Raji (cell line): ENCODE measurements around the gene FAAH.

ENCODE experiments used
- POLR2A ChIP-seq: IDR thresholded peaks from 2 replicates; pipeline ENCODE4 v1.6.1; 2011; ENCODE audit warnings: low read depth, low read length, control low read depth; ENCODE audit not compliant: insufficient read depth

FAAH gene

DNA sequence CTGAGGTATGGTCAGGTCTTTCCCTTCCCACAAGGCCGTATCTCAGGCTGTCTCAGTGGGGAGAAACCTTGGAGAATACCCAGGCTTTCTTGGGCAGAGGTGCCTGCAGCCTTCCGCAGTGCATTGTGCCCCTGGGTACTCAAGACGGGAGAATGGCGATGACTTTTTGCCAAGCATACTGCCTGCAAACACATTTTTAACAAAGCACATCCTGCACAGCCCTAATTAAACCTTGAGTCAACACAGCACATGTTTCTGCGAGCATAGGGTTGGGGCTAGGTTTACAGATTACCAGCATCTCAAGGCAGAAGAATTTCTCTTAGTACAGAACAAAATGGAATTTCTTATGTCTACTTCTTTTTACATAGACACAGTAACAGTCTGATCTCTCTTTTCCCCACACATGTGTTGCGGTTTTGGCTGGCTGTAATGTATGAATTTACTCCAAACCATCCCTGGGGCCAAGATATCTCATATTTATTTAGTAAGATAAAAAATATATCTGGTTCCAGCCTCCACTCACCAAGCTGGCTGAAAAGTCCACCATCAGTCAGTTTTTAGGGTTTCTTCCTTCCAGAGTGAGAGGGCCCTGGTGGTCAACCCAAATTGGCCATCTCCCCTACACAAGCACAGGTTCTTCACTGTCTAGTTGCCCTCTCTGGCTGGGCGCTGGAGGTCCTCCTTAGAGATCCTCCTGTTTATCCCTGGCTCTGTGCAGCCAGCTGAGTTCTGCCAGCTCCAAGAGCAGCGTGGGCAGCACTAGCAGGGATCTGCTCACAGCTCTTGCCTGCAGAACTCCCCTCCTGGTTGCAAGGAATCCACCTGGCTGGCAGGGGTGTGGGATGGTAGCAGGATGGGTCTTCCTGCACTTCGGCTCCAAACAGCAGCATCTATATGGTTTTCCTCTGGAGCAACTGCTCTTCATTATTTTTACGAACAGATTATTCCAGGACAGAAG is 2.6 kb downstream of the FAAH start:
- no peak for TF ChIP-seq POLR2A

DNA sequence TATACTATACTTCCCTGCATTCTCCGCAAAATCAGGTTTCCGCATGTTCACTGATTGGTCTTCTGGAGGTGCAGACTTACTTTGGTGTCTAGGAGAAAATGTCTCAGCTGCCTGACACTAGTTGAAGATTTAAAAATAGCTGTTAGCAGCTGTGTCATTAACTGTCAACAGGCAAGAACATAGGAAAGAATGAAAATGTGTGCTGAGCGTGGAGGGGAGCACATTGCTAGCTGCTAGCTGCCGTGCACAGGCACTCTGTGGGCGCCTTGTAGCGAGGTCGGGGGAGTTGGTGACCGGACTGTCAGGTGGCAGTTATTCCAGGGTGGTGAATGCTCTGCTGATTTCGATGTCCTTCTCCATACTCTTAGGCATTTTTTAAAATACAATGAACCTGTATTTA is 5.2 kb downstream of the FAAH start:
- TF ChIP-seq POLR2A = no peak

- TF ChIP-seq POLR2A = no peak
Observed at GRCh38 chr1:46400421-46400820, 6.3 kb downstream of the FAAH start.

- TF ChIP-seq POLR2A = no peak
Observed at GRCh38 chr1:46401154-46401913, 7.2 kb downstream of the FAAH start.

GRCh38 chr1:46401964-46402626 is 8.0 kb downstream of the FAAH start:
- no peak for TF ChIP-seq POLR2A

GRCh38 chr1:46403916-46404315 is 9.8 kb downstream of the FAAH start:
- no peak for TF ChIP-seq POLR2A

GRCh38 chr1:46404482-46405196 is 10.5 kb downstream of the FAAH start:
- no peak for TF ChIP-seq POLR2A

DNA sequence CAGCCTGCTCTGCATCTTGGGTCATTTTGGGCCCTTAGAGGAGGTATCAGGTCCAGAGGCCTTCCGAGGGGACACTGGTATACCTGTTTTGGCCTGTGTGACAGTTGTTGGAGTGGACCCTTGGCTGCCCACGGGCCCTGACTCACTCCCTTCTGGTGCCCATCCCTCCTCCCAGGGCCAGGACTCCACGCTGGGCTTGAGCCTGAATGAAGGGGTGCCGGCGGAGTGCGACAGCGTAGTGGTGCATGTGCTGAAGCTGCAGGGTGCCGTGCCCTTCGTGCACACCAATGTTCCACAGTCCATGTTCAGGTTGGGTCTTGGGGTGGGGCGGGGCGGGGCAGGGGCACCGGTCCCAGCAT is 11.1 kb downstream of the FAAH start:
- no peak for TF ChIP-seq POLR2A

DNA sequence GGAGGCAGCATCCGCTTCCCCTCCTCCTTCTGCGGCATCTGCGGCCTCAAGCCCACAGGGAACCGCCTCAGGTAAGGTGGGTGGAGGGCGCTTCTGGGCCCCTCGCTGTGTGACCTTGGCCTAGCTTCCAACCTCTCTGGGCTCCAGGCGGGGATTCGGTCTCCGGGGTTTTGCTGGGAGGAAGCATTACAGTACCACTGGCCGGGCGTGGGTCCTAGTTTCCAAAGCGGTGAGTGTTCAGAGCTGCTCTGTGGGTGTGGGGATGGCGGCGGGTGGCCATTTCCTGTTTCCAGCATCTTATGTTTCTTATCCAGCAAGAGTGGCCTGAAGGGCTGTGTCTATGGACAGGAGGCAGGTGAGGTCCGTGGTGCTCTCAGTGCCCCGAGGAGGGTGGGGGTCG is 11.6 kb downstream of the FAAH start:
- TF ChIP-seq POLR2A = no peak

GRCh38 chr1:46406881-46407608 is 12.9 kb downstream of the FAAH start:
- TF ChIP-seq POLR2A = no peak

DNA sequence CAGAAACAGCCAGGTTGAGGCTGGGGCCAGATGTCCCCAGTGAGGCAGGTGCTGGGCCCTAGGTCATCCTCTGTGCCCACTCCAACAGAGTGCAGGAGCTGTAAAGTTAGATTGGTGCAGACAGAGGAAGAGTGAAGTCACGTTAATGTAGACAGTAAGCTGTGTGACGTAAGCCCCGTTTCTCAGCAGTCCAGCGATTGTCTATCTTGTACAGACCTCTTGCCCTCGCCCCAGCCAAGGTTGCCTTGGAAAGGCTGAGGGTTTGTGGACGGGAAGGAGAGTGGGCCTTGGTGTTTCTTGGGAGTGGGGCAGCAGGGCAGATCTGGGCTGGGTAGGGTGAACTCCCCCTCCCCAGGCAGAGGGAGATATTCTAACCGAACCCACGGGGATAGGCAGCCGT is 13.5 kb downstream of the FAAH start:
- no peak for TF ChIP-seq POLR2A

GRCh38 chr1:46408356-46409062 is 14.4 kb downstream of the FAAH start:
- no peak for TF ChIP-seq POLR2A

DNA sequence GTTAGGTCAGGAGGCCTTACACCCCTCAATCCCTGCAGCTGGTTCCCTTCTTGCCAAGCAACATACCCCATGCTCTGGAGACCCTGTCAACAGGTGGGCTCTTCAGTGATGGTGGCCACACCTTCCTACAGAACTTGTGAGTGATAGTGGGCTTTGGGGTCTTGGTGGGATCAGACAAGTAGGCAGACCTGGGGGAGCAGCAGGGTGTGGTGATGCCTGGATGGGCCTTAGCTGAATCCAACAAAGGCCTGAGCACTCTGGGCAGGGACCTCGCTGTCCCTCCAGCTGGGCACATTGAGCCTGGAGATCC is 14.9 kb downstream of the FAAH start:
- no peak for TF ChIP-seq POLR2A
